Suppressor macrophage treated with lipopolysaccharide for 1 hour (primary cell): ENCODE data around the gene SPINK8.
"Not testable (repeated sequence)": the region's sequence is repeated elsewhere in the genome, so short reads cannot be mapped to it uniquely, and the experiment has no call there.

Source experiments
- DNase-seq, 3 donors: peaks; one replicate each; pipeline ENCODE4 v3.0.0-alpha.2; 2020 to 2022

The SPINK8 gene

GRCh38 chr3:48276911-48277641 is 56.4 kb downstream of the SPINK8 start:
- DNase-seq: no peak

- DNase-seq: no peak
Measured at GRCh38 chr3:48275287-48276027, 58.0 kb downstream of the SPINK8 start.

DNA sequence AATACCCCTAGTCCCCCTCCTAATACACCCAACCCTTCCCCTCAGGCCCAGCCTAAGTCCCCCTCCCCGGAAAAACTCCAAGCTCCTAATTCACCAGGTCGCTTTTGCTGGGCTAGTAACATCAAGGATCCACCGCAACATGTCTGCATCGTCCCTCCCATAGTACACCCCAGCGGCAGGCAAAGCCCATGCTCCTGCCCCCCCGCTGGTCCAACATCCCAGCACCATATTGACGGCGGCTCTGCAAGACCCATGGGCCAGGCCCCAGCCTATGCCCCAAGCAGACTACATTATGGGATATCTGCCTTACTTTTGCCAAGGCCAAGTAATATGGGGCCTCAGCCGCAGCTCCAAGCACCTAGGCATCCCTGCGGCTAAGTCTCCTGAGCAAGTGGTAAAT is 59.0 kb downstream of the SPINK8 start:
- DNase-seq: no peak

- DNase-seq: peak; percentile 75 to 83 (median 79)
Measured at GRCh38 chr3:48273594-48274211, 59.8 kb downstream of the SPINK8 start.

GRCh38 chr3:48271763-48272498 is 61.5 kb downstream of the SPINK8 start:
- no peak for DNase-seq

DNA sequence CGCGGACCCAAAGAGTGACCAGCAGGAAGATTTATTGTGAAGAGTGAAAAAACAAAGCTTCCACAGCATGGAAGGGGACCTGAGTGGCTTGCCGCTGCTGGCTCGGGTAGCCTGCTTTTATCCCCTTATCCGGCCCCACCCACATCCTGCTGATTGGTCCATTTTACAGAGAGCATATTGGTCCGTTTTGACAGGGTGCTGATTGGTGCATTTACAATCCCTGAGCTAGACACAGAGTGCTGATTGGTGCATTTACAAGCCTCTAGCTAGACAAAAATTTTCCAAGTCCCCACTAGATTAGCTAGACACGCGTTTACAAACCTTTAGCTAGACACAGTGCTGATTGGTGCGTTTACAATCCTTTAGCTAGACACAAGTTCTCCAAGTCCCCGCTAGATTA is 62.2 kb downstream of the SPINK8 start:
- not testable (repeated sequence) for DNase-seq

DNA sequence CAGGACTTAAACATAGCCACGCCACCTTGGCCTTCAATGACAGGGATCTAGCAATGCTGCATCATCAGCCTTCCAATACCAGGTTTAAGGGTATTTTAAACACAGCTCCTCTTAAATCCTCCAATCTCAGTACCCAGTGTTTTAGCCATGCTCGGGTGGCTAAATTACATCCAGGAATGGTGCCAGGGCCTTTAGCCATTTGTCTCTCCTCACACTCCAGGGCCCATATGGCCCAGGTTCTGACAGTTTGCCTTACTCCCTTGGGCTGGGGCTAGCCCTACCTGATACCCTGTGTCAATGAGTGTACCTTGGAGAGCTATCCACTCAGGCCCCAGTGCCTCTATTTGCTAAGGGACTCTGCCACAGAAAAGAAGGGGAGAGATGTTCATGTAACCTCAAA is 63.2 kb downstream of the SPINK8 start:
- DNase-seq: no peak

DNA sequence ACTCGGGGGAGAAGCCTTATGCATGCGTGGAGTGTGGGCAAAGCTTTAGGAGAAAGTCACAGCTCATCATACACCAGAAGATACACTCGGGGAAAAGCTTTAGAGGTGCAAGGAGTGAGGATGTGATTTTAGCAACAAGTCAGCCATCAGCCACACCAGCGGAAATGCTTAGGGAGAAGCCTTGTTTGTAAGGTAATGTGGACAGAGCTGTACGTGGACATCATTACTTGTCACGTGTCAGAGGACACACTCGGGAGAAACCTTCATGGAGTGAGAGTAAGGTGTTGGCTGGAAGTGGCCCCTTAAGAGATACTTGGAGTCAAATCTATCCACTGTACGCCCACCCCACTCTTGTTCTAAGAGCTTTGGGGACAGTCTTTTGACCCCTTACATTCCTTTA is 63.9 kb downstream of the SPINK8 start:
- DNase-seq: no peak

GRCh38 chr3:48268936-48269561 is 64.4 kb downstream of the SPINK8 start:
- DNase-seq: no peak

- no peak for DNase-seq
Measured at GRCh38 chr3:48268381-48268935, 65.0 kb downstream of the SPINK8 start.

- DNase-seq: no peak
Measured at GRCh38 chr3:48267782-48268181, 65.7 kb downstream of the SPINK8 start.

DNA sequence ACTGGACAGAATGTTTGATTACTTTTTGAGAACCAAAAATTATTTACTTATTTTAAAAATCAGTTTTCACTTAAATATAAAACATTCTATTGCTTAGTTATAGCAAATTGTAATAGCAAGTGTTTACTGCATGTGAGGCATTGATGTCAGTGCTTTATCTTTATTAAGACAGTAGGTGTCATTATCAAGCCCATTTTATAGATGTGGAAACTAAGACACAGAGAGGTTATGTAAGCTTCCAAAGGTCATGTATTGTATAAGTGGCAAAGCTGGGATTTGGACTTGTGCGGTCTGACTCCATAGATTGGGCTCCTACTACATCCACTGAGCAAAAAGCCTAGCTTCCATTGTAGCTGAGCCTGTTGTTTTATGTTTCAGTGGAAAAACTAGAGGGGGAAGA is 74.9 kb downstream of the SPINK8 start:
- no peak for DNase-seq
